NCI-H2107 treated with DMSO at 0.1 percent for 48 hours (cell line): ENCODE results near the gene PTPRD.
A peak's percentile ranks its signal among the peaks of the same experiment; 100 is the strongest.

Source experiments
- DNase-seq: peaks from one replicate; lab custom pipeline; 2025; ENCODE audit not compliant: unreplicated experiment; lab: John Stamatoyannopoulos, UW

The PTPRD gene

DNA sequence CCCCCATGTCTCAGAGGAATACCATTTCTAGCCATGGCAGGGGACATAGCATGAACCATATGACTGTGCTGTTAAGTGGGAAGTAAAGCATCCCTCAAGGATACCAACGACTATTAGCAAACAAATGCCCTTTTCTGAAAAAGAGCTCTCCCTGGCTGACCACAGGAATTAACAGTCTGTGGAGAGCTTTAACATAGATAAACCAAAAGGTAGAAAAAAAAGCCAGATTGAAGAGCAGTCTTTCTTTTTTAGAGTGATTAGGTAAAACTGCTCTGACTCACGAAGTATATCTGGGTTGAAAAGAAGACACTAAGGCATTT is 2280.5 kb downstream of the PTPRD start:
- no peak for DNase-seq

DNA sequence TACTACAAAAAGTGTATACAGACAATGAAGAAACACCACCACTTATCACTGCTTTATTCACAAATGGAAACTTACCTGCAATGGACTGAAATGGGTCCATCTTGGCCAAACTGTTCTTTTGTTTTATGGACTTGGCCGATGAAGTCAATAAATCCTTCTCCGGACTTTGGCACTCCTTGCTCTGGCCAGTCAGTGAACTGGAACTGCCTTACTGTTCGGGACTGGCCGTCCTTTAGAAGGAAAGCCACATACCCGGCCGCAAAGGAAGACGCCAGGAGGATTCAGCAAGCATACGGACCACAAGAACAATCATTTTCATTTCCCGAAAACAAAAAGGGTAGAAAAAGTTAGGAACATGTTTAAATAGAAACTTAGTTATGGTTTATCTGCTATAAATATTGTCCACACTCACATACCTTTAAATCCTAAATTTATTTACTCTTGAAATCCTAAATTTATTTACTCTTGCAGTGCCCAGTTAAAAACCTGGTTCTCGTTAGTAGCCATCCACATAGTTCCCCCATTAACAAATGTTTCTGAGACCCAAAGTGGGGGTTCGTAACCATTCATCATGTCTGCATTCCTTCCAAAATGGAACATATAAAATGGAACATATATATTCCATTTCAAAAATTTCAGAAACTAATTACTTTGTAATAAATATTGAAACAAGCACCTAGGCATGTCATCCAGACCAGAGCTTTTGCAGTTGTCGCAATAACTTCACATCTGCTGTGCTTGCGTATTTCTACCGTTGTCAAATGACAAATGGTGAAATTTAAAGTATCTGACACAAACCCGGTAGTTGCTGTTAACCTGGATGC is 2281.1 kb downstream of the PTPRD start:
- DNase-seq = no peak

DNA sequence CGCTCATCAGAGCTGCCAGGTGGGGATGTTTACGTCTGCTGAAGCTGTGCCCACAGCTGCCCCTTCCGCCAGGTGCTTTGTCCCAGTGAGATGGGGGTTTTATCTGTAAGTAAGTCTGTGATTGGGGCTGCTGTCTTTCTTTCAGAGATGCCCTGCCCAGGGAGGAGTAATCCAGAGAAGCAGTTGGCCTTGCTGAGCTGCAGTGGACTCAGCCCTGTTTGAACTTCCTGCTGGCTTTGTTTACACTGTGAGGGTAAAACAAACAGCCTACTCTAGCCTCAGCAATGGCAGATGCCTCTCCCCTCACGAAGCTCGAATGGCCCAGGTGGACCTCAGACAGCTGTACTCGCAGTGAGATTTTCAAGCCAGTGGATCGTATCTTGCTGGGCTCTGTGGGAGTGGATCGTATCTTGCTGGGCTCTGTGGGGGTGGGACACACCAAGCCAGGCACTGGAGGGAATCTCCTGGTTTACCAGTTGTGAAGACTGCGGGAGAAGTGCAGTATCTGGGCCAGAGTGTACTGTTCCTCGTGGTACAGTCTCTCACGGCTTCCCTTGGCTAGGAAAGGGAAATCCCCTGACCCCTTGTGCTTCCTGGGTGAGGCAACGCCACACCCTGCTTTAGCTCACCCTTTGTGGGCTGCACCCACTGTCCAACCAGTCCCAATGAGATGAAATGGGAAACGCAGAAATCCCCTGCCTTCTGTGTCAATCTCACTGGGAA is 2283.1 kb downstream of the PTPRD start:
- peak; percentile 31 for DNase-seq

DNA sequence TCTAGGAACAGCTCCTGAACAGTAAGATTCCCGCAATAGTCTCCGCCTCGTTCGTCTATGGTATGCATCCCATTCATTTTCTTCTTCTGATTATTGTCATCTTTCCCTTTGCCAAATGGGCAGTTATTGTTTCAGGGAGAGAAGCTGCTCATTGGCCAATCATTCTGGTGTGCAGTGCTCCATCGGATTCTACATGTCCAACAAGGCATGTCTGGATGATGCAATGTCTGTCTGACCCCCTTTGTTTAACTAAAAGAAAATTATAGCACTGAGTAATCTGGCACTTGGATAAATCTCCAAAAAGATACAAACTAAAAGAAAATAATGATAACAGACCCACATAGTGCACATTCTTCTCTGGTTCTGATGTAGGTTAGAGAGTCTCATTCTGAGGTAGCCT is 2297.6 kb downstream of the PTPRD start:
- DNase-seq = no peak

DNA sequence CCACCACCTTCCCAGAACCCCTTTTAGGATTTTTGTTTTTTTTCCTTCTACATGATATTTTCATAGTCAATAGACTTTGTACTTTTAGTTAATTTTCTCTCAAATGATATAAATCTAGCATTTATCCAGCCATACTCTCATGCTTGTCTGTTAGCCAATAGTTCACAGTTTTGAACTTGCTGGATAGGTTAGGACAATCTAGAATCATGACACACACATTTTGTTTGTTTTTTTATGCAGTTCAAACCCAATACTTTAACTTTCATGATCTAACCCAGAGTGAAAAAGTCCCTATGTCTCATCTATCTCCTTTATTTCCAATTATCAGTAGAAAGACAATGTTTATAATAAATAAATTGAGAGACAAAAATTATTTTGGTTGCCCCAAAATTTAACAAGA is 2303.5 kb downstream of the PTPRD start:
- no peak for DNase-seq

DNA sequence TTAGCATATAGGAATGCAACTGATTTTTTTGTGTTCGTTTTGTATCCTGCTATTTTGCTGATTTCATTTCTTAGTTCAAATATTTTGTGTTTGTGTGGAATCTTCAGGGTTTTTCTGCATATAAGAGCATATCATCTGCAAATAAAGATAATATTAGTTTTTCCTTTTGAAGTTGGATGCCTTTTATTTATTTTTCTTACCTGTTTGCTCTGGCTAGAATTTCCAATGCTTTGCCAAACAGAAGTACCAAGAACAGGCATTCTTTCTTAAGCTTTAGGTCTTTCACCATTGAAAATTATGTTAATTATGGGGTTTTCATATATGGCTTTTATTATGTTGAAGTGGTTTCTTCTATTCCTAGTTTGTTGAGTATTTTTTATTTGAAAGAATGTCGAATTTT is 2308.1 kb downstream of the PTPRD start:
- no peak for DNase-seq

DNA sequence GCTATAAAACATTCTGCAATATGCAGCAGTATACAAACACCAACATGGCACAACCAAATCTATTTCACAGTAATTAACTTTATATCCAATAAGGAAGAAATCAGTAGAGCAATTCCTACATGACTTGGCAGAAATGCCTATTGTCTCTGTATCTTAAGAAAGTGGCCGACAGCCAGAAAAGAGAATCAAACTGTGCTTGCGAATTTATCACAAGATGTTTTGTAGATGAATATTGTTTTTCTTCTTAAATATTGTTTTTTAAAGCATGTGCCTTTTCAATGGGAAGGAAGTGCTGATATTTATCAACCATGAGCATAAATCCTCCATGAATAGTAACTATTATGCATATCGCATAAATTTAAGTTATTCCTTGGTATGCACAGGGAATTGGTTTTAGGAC is 2311.5 kb downstream of the PTPRD start:
- DNase-seq = no peak

DNA sequence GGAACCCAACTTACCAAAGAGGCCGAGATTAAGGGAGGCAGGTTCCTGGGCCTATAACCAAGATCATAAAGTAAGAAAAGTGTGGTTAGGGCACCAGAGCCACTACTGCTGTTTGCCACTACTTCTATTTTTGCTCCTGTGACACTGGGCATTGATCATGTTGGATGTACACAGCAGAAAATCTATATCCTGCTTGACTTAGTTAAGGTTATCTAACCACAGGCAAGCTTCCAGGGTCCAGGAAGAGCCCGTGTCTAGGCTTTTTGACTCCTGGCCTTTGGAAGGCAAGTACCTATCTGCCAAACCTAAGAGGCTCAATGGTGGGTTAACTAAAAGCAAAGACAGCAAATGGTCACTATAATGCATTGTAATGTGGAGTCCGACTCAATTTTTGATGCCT is 2315.8 kb downstream of the PTPRD start:
- no peak for DNase-seq

DNA sequence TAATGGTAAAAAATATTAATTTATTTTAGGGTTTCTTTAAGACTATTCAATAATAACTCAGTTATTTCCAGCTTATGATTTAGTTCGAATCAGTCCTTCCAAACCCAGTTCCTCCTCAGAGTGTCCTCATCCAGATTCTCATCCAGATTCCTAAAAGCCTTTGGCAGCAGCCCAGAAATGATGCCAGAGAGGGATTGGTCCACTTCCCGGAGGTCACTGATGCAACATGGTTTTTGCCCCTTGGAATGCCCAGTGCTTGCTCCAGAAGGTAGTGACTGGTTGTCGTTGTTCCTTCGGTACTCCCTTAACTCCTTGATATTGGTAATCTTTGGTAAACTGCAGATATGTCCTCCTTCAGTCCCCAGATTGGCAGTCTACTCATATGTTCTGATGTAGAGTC is 2320.1 kb downstream of the PTPRD start:
- no peak for DNase-seq

DNA sequence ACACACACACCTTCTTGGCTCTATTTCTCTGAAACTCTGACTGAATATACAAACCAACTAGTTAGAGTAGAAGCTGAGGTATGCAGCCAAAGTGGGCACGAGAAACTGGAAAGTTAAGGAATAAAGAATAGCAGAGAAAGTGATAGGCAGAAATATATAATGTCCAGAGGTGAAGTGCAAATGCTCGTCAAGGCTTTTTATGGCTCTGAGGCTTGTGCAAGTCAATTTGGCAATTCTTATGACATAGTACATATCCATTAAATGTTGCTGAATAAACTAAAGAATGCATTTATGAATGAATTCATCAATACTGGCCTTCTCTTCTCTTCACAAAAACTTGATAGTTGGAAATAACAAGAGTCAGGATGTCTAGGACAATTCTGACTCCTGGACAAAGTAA is 2323.1 kb downstream of the PTPRD start:
- DNase-seq = no peak

DNA sequence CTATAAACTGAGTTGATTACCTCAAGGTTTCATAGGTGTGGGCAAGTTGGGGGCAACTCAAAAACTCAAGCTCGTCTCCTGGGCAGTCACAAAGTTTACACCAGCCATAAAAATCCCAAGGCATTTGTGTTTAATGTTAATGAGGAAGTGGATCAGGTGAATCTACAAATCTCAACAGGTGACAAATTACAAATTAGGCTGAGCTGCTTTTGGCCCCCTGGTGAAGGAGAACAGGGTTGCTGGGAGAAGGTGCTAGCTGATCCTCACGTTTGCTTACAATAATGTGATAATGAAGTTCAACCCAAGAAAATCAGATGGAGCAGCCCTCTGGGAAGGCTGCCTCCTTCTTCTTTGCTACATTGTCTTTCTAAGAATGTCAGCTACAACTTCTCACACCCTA is 2324.8 kb downstream of the PTPRD start:
- no peak for DNase-seq

DNA sequence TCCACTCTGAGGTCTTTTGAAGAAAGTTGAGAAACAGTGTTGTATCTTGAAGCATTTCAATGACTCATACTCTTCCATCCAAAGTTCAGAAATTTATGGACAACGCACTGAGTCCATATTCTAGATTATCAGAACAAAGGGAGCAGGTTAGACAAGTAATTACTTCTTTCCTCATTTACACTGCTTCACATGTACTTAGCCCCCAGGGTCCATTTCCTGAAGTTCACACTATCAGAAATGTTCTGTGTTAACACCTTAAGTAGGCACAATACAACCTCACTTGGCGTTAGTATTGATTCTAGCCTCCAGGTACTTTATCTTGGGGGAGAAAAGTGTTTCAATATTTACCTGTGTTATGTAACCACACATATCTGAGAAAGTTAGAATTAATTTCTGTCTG is 2325.3 kb downstream of the PTPRD start:
- DNase-seq = no peak

DNA sequence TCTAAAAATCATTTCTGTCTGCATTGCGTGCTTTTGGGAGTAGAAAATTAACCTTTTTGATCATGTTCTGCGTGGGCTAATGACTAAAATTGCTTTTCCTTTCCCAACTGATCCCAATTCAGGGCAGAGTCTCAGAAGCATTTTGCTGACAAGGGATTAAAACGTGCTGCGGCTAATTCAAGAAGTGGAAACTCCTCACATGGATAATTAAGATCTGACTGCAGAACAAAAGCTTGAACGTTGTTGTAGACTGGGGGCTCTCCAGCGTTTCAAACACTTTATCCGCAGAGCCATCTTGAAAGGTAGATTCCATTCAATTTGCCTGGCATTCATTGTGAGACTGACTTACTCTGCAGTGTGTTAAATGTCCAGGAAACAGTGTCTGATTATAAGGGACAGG is 2327.9 kb downstream of the PTPRD start:
- DNase-seq = no peak

DNA sequence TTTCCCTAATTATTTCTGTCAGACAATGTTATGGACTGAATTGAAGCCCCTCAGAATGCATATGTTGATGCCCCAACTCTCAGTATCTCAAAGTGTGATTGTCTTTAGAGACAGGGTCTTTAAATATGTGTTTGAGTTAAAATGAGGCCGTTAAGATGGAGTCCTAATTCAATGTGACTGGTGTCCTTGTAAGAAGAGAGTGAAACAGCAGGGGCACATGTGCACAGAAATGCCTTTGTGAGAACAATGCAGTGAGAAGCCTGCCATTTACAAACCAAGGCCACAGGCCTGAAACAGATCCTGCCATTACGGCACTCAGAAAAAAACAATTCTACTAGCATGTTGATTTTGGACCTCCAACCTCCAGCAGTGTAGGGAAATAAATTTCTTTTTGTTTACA is 2330.3 kb downstream of the PTPRD start:
- DNase-seq = no peak

DNA sequence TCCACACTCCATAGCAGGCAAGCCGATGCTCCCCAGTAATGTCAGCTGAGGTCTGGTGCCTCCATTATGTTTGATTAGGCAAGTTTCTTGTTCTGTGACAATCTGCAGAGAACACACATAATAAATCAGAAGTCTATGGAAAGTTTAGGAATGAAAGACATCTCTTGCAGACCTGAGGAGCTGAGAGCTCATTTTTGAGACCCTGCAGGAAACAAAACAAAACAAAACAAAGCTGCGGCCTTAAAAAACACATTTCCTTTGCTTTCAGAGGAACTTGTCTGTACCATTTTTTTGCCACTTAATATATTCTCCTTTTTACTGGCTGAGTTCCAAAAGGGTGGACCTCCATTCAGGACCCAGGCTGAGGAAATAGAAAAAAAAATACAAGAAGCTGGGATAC is 2332.0 kb downstream of the PTPRD start:
- no peak for DNase-seq

DNA sequence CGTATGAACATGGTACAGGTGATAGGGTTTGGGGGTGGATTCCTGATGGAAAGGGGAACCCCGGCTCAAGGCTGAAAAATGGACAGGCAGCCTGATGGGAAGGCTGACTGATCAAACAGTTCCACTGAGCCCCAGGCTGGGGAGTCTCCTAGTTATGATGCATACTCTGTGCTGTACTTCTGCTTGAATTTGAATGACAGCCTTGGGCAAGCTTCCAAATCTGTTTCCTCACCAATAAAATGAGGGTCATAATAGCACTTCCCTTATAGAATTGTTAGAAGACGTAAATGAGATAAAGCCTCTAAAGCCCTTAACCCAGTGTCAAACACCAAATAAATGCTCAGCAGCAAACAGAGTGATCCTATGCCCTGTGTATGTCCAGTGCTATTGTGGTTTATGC is 2334.8 kb downstream of the PTPRD start:
- no peak for DNase-seq

DNA sequence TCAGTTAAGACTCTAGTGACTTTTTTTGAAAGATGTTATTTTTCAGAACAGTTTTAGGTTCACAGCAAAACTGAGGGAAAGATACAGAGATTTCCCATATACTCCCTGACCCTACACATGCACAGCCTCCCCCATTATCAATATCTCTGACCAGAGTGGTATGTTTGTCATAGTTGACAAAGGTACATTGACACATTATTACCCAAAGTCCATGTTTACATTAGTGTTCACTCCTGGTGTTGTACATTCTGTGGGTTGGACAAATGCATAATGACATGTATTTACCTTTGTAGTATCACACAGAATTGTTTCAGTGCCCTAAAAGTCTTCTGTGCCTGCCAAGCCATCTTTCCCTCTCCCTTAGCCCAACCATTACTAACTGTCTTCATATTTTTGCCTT is 2342.6 kb downstream of the PTPRD start:
- DNase-seq = no peak

DNA sequence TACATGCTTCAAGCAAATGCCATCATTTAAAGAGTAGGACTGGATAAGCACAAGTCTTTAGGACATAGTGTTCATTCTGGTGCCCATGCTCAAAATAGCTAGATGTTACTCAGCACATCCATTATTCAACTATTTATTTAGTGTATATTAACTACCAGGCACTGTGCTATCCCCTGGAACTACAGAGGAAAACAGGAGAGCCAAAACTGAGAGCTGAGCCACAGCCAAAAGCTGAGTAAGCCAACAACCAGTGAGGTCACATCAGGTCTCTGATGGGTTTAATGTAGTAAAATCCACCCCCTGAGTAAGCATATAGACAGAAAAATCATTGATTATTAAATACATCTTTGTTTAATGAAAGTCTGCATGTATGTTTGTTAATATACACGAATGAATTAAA is 2343.9 kb downstream of the PTPRD start:
- DNase-seq = no peak

DNA sequence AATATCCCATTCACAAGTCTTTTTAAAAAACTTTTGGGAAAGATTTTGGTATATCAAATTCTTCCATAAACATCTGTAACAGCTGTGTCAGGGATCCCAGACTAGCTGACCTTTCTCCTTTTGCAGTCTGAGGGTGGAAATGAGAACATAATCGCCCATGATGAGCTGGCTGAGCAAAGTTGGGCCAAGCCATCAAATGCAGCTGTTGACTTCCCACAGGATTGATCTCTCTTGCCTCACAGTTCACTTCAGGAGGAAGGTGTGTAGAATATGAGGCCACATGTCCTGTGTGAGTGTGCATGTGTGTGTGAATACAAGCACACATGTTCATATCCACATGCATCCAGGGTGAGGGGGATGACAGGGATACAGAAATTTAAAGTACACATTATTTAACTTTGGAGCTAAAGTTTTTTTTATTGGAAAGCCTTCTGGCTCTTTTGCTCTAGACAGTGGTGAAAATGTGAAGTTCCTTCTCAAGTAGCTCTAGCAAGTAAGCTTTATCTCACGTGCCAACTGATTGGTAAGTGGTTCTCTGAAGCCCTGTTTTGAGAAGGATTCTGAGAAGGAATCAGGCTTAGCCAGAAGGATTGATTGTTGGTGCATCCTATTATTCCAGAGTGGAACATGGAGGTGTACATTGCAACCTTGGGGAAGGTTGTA is 2344.5 kb downstream of the PTPRD start:
- no peak for DNase-seq

DNA sequence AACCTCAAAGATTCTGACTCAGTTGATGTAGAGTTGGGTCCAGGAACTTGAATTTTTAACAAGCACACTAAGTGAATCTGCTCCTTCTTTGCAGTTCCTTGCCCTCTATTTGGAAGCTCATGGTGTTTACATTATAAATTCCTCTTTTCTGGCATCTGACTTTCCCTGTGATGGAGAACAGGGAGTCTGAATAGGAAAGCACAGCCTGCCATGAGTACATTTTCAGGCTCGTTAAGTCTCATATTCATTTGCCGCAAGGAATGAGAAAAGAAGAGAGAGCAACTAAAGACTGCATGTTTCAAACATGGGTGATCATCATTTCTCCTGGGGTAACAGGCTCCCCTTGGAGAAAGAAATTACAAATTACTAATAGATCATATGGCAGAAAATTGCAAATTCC is 2345.2 kb downstream of the PTPRD start:
- DNase-seq = no peak

DNA sequence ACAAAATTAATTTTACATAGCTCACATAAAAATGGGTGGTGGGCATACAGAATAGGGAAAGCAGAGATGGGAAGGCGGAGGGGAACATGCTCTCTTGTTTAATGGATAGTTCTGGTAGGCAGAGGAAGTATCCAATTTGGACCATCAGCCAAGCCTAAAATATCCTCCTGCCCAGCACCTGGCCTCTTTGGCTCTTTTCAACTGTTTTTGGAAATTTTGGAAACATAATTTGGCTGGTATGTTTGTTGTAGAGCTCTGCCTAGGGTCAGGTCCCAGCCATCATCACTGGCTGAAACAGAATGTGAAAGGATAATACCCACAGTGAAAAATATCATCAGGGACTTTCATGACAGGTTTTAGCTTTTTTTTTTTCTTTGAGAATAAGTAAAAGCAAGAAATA is 2345.9 kb downstream of the PTPRD start:
- no peak for DNase-seq

DNA sequence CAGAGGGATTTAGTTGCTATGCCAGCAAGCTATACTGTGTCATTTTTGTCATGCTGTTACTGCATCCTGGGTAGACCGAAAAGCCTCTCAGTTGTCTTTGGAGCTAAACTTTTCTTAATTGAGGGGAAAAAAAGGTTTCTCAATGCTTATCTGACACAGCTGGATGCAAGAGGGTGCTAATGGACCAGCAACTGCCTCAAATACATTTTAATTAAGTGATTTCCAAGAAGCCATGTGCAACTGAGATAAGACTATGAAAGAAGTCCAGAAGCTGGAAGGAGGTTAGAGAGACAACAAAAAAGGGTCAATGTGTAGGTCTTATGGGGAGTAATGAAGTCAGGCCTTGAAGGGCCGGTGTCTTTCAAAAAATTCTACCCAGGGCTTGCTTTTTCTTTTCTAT is 2347.5 kb downstream of the PTPRD start:
- DNase-seq = no peak
